ENCODE results near the gene ZNF615.

DNA sequence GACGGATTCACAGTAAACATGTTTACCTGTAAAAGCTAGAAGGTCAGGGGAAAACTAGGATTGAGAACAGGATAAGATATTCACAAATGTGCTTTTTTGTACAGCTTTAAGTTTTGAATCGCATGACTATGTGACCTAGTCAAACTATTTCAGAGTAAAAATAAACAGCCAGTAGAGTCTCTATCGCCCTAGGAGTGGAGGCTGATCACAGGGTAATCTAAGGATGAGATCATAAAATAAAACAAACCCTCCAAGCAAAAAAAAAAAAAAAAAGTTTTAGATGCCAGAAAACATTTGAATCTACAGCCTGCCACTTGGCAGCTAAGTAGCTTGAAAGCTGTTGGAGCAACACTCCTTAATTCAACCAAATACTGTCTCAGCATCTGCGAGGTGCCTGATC is 48.2 kb downstream of the ZNF615 start:
- TF ChIP-seq, protein P1, sequence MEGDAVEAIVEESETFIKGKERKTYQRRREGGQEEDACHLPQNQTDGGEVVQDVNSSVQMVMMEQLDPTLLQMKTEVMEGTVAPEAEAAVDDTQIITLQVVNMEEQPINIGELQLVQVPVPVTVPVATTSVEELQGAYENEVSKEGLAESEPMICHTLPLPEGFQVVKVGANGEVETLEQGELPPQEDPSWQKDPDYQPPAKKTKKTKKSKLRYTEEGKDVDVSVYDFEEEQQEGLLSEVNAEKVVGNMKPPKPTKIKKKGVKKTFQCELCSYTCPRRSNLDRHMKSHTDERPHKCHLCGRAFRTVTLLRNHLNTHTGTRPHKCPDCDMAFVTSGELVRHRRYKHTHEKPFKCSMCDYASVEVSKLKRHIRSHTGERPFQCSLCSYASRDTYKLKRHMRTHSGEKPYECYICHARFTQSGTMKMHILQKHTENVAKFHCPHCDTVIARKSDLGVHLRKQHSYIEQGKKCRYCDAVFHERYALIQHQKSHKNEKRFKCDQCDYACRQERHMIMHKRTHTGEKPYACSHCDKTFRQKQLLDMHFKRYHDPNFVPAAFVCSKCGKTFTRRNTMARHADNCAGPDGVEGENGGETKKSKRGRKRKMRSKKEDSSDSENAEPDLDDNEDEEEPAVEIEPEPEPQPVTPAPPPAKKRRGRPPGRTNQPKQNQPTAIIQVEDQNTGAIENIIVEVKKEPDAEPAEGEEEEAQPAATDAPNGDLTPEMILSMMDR (conservative IDR thresholded peaks at IDR 0.05; ENCODE audit: low read depth, low read length), result no peak
- no peak for TF ChIP-seq EZH2 (IDR thresholded peaks at IDR 0.05; ENCODE audit: borderline replicate concordance, low read depth, low read length, poor library complexity, severe bottlenecking)
